Smooth muscle cell (in vitro differentiated cells): ENCODE data around the gene DUSP23. TPM values are rescaled to one million over a fixed set of nuclear protein-coding genes. Genes with fewer than 3 reads are reported as not detected.

ENCODE experiments used
- DNase-seq: peaks from one replicate; lab custom pipeline; 2025; ENCODE audit not compliant: unreplicated experiment; lab: John Stamatoyannopoulos, UW
- H2AFZ ChIP-seq: fragments of 200-600 bp; sonication (generic); 2 replicates; pipeline ENCODE4 v1.6.0; 2016; ENCODE audit warnings: antibody characterized with exemption, low read depth, mild to moderate bottlenecking
- H3F3A ChIP-seq: fragments of 200-600 bp; sonication (generic); 2 replicates; pipeline ENCODE4 v1.6.0; 2017; ENCODE audit warnings: antibody characterized with exemption, low read depth
- H3K27ac ChIP-seq: fragments of 200-600 bp; sonication (generic); 2 replicates; pipeline ENCODE4 v1.5.1; 2016; ENCODE audit warnings: low read depth, mild to moderate bottlenecking
- H3K27me3 ChIP-seq: fragments of 200-600 bp; sonication (generic); 2 replicates; pipeline ENCODE4 v1.6.1; 2016; ENCODE audit warnings: low read depth, mild to moderate bottlenecking
- H3K36me3 ChIP-seq: fragments of 200-600 bp; sonication (generic); 2 replicates; pipeline ENCODE4 v1.5.1; 2016; ENCODE audit warnings: low read depth
- H3K4me1 ChIP-seq: fragments of 200-600 bp; sonication (generic); 2 replicates; pipeline ENCODE4 v1.5.1; 2016; ENCODE audit warnings: low read depth
- H3K4me2 ChIP-seq: fragments of 200-600 bp; sonication (generic); 2 replicates; pipeline ENCODE4 v1.6.0; 2016; ENCODE audit warnings: mild to moderate bottlenecking
- H3K4me3 ChIP-seq: fragments of 200-600 bp; sonication (generic); 2 replicates; pipeline ENCODE4 v1.5.1; 2016; ENCODE audit warnings: mild to moderate bottlenecking
- H3K79me2 ChIP-seq: fragments of 200-600 bp; sonication (generic); 2 replicates; pipeline ENCODE4 v1.6.0; 2016; ENCODE audit warnings: low read depth, mild to moderate bottlenecking
- H3K9ac ChIP-seq: fragments of 200-600 bp; sonication (generic); 2 replicates; pipeline ENCODE4 v1.6.0; 2016; ENCODE audit warnings: low read depth
- H3K9me3 ChIP-seq: fragments of 200-600 bp; sonication (generic); replicated peaks from 2 replicates; pipeline ENCODE4 v1.5.1; 2016; ENCODE audit warnings: low read depth
- H4K20me1 ChIP-seq: fragments of 200-600 bp; sonication (generic); 2 replicates; pipeline ENCODE4 v1.6.0; 2016; ENCODE audit warnings: low read depth
- WGBS: methylation state at CpG from one replicate; pipeline ENCODE4 v1.1.7; 2016; ENCODE audit warnings: low lambda C conversion rate; 5-methylcytosine and 5-hydroxymethylcytosine counted together
- polyA plus RNA-seq: library from polyadenylated mRNA; unstranded; fragments of >200 nt; fragmentation: Nextera tagmentation; extraction: Ambion mirVana; gene quantifications from 2 replicates; pipeline ENCODE4 v1.2.1, GENCODE V29; 2016
- total RNA-seq: library from RNA; depleted of rRNA; stranded (reverse); fragments of >200 nt; gene quantifications from 2 replicates; pipeline ENCODE4 v1.2.3, GENCODE V29; 2014
- TF ChIP-seq, protein P1 (sequence below): fragments of 200-600 bp; sonication (generic); IDR thresholded peaks from 2 replicates; pipeline ENCODE4 v1.5.1; 2017; ENCODE audit warnings: borderline replicate concordance, mild to moderate bottlenecking, antibody characterized with exemption; ENCODE audit not compliant: insufficient read depth, poor library complexity, severe bottlenecking

DUSP23 gene
- total and polyA plus RNA-seq, 2 experiments from 2014 or later = 32.9 to 41.4 TPM

DNA sequence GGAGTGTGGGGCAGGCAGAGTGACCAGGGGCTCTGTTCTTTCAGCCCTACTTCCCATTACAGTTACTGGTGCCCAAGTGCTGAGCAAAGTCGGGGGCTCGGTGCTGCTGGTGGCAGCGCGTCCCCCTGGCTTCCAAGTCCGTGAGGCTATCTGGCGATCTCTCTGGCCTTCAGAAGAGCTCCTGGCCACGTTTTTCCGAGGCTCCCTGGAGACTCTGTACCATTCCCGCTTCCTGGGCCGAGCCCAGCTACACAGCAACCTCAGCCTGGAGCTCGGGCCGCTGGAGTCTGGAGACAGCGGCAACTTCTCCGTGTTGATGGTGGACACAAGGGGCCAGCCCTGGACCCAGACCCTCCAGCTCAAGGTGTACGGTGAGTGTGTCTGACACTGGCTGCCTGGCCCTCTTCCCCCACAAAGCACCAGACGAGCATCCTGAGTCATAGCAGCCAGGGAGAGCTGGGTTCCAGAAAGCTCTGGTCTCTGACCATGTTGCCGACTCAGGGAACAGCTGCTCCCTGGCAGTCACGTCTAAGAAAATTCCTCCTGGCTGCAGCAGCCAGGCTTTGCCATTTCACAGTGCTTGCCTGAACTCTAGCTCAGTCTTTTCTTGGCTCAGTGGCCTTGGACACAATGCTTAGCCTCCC, 49.2 kb downstream of the DUSP23 start:
- Histone ChIP-seq H2AFZ (no peak overlapping the region), H3K36me3 (no peaks in the 10 kb centered on the region)

DNA sequence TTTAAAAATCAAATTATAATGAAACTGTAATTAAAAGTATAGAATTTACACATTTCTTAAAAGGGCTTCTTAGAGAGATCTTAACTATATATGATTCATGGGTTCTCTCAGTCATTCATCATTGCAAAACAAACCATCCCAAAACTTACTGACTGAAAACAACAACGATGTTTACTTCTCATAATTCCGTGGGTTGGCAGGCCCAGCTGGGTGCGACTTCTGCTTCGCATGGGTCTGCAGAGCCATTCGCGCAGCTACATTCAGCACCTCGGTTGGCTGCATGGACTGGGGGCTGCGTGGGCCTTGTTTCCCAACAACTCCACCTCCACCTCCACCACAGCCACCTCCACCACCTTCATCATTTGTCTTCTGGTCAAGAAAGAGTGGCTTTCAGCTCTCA, 50.0 kb downstream of the DUSP23 start:
- no peaks in the 10 kb centered on the region for H3K79me2 ChIP-seq
- 66% methylated on average over 8 of the region's 8 CpGs for WGBS
- no peaks in the 10 kb centered on the region for H3K27me3 ChIP-seq
- no peak overlapping the region for H2AFZ ChIP-seq
- no peak overlapping the region for H3K9ac ChIP-seq
- TF ChIP-seq, protein P1, sequence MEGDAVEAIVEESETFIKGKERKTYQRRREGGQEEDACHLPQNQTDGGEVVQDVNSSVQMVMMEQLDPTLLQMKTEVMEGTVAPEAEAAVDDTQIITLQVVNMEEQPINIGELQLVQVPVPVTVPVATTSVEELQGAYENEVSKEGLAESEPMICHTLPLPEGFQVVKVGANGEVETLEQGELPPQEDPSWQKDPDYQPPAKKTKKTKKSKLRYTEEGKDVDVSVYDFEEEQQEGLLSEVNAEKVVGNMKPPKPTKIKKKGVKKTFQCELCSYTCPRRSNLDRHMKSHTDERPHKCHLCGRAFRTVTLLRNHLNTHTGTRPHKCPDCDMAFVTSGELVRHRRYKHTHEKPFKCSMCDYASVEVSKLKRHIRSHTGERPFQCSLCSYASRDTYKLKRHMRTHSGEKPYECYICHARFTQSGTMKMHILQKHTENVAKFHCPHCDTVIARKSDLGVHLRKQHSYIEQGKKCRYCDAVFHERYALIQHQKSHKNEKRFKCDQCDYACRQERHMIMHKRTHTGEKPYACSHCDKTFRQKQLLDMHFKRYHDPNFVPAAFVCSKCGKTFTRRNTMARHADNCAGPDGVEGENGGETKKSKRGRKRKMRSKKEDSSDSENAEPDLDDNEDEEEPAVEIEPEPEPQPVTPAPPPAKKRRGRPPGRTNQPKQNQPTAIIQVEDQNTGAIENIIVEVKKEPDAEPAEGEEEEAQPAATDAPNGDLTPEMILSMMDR = no peak
- no peaks in the 10 kb centered on the region for H3K9me3 ChIP-seq
- H3F3A ChIP-seq = no peaks in the 10 kb centered on the region
- no peaks in the 10 kb centered on the region for H4K20me1 ChIP-seq
- H3K4me1 ChIP-seq = peaks cover 14% of the 10 kb centered on the region
- DNase-seq = no peak
- peak overlapping the region; percentile 81 for H3K27ac ChIP-seq
- H3K36me3 ChIP-seq = no peaks in the 10 kb centered on the region
- H3K4me3 ChIP-seq = no peak overlapping the region
- H3K4me2 ChIP-seq = peak overlapping the region; percentile 47

More for the DNA sequence above, 49.2 kb downstream of the DUSP23 start:
- no peak for DNase-seq
- Histone ChIP-seq H3K27me3 (no peaks in the 10 kb centered on the region), H3K4me2 (peak overlapping the region; percentile 40), H3K9ac (no peak overlapping the region), H3F3A (no peaks in the 10 kb centered on the region), H3K4me1 (peaks cover 18% of the 10 kb centered on the region), H3K27ac (peak overlapping the region; percentile 81), H4K20me1 (no peaks in the 10 kb centered on the region), H3K4me3 (no peak overlapping the region), H3K9me3 (no peaks in the 10 kb centered on the region), H3K79me2 (no peaks in the 10 kb centered on the region)
- WGBS = 74% methylated on average over 18 of the region's 18 CpGs
- TF ChIP-seq, protein P1 = no peak

DNA sequence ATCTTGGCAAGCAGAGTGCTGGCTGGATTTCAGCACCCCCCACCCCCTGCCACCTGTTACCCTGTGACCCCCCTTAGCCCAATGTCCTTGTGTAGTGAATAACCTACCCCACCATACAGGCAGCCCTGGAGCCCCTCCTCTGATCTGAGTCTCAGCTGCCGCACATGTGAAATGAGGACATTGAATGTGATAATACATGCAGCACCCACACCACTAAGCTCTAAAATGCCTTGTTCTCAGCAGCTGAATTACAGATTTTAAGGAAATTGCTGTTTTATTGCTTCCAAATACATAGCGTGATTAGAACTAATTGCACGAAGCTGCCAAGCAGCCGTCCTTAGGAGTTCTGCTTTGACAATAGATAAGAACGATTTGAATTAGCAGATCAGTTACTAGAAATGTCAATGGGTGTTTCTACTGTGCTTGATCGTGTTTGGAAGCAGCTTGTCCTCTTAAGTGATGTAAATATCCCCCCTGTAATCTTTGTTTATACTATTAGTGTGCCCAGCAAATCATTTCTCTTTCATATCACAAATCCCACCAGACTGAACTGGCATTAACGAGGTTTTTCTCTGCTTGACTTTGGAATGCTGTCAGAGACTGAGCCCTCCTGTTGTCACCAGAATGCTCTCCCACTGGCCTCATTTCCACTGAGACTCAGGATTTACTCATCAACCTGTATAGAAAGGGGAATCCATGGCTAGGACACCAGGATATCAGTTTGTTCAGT, 50.8 kb downstream of the DUSP23 start:
- Histone ChIP-seq H3K4me3 (no peak overlapping the region), H3K4me2 (peak overlapping the region; percentile 17), H3K9me3 (no peaks in the 10 kb centered on the region), H3K27ac (no peak overlapping the region), H3K9ac (no peak overlapping the region), H3K36me3 (no peaks in the 10 kb centered on the region), H3F3A (no peaks in the 10 kb centered on the region), H3K79me2 (no peaks in the 10 kb centered on the region), H3K4me1 (peaks cover 14% of the 10 kb centered on the region), H3K27me3 (no peaks in the 10 kb centered on the region), H2AFZ (no peak overlapping the region), H4K20me1 (no peaks in the 10 kb centered on the region)
- TF ChIP-seq, protein P1 = no peak
- no peak for DNase-seq
- 21% methylated on average over 7 of the region's 7 CpGs for WGBS

Other genes starting within 250 kb of the DUSP23 start
- gene OR10J5, start 245.0 kb upstream of the DUSP23 start, total RNA-seq = not detected in 2 replicates
- not detected in 2 replicates for gene OR10J5, start 245.0 kb upstream of the DUSP23 start, polyA plus RNA-seq
- not detected in 2 replicates for gene APCS, start 193.1 kb upstream of the DUSP23 start, total RNA-seq
- gene APCS, start 193.1 kb upstream of the DUSP23 start, polyA plus RNA-seq = not detected in 2 replicates
- not detected in 2 replicates for gene CRP, start 66.4 kb upstream of the DUSP23 start, total RNA-seq
- gene CRP, start 66.4 kb upstream of the DUSP23 start, polyA plus RNA-seq = not detected in 2 replicates
- not detected in 2 replicates for gene FCRL6, start 21.4 kb downstream of the DUSP23 start, total RNA-seq
- not detected in 2 replicates for gene FCRL6, start 21.4 kb downstream of the DUSP23 start, polyA plus RNA-seq
- 10.8 and 11.0 TPM in 2 replicates for gene SLAMF8, start 45.9 kb downstream of the DUSP23 start, total RNA-seq
- 13.5 and 15.1 TPM in 2 replicates for gene SLAMF8, start 45.9 kb downstream of the DUSP23 start, polyA plus RNA-seq
- gene VSIG8, start 81.7 kb downstream of the DUSP23 start, total RNA-seq = not detected in 2 replicates
- gene VSIG8, start 81.7 kb downstream of the DUSP23 start, polyA plus RNA-seq = 0.29 and 1.3 TPM in 2 replicates
- gene CFAP45, start 119.2 kb downstream of the DUSP23 start, total RNA-seq = 1.1 and 1.3 TPM in 2 replicates
- 1.2 and 1.9 TPM in 2 replicates for gene CFAP45, start 119.2 kb downstream of the DUSP23 start, polyA plus RNA-seq
- gene TAGLN2, start 144.5 kb downstream of the DUSP23 start, total RNA-seq = 390 and 408 TPM in 2 replicates
- 1,005 and 1,171 TPM in 2 replicates for gene TAGLN2, start 144.5 kb downstream of the DUSP23 start, polyA plus RNA-seq
- 0.49 and 0.99 TPM in 2 replicates for gene IGSF9, start 164.7 kb downstream of the DUSP23 start, total RNA-seq
- 2.1 and 6.6 TPM in 2 replicates for gene IGSF9, start 164.7 kb downstream of the DUSP23 start, polyA plus RNA-seq
- 1.3 TPM in 1 of 2 replicates, not detected in the other for gene SLAMF9, start 173.3 kb downstream of the DUSP23 start, total RNA-seq
- gene SLAMF9, start 173.3 kb downstream of the DUSP23 start, polyA plus RNA-seq = 1.8 and 2.1 TPM in 2 replicates